HG03103 (cell line): ENCODE data around the gene GPD2.
"Not testable (repeated sequence)": the region's sequence is repeated elsewhere in the genome, so short reads cannot be mapped to it uniquely, and the experiment has no call there.

Experiments used
- ATAC-seq: cut with Tn5 transposase; IDR thresholded peaks from one replicate; pipeline ENCODE4 v1.9.1; 2021; ENCODE audit warnings: low read depth; ENCODE audit not compliant: unreplicated experiment

The GPD2 gene

DNA sequence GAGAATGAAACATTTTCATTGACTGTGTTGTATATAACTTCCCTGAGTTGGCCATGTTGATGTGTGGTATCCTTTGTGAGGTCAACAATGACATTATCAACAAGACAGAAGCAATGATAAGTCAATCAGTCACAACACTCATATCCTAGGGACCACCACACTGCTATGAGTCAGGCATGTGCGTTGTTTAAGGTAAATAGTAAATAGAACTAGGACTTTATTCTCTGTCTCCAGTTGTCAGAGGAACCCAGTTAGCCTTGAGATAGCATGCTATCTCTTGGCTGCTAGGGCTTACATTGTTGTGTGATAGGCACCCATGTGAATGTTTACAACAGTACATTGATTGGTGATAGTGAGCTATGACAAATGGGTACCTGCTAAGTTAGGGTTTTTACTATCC is 37.3 kb downstream of the GPD2 start:
- no peak for ATAC-seq

DNA sequence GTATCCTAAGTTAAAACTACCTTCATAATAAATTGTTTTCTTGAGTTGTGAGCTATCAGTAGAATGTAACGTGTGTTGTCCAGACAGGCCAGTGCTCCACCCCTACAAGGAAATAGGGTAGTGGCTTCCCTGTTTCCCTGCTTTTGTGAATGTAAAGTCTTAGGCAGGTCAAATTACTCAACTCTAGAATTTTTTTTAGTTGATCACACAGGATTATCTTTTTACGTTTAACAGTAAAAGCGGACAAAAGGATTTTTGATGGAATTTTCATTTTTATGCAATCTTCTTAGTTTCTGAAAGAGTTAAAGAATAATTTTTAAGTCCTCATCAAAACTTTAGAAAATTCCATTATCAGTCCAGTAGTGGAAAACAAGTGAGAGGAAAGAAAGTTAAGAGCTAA is 38.2 kb downstream of the GPD2 start:
- ATAC-seq, result no peak

DNA sequence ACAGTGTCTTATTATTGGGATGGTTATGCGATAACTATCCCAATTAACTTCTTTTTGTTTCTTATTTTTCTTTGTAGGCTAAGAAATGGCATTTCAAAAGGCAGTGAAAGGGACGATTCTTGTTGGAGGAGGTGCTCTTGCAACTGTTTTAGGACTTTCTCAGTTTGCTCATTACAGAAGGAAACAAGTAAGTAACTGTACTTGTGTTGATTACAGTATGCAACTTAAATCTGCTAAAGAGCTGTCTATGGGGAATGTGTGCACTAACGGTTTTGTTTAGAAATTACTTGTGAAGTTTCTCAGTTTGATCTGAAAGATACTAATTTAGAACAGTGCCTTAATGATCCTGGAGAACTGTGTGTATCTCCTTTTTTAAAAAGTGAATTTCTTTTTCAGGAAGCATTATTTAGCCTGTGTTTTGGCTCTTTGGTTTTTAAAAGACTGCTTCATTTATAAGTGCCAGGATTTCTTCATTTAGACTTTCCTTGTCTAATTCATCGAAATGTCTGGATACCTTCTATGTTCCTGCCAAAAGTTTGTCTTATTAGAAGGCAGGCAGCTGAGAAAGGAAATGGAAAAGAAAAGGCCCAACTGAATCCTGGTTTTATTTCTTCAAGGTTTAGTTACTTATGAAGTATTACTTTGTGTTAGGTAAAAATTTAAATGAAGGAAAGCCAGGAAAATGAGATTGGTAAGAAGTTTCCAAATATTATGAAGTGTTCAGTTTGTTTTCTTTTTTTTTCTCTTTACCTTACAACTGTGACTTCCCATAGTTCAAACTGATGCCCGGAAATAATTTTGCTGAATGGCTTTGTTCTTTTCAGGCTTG is 40.1 kb downstream of the GPD2 start:
- peak; percentile 41 for ATAC-seq

DNA sequence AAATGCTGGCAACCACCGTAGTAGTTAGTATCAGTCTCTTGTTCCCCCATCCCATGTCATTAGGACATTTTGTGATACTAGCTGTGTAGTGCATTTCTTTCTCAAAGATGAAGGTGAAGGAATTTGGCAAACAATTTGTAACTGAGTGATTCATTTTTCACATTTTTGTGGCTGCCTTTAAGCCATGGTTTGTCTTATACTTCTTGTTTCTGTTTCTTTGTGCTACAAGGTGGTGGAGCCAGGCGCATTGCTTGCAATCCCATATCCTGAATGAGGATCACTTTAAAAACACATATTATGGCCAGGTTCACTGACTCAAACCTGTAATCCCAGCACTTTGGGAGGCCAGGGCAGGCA is 40.6 kb downstream of the GPD2 start:
- ATAC-seq, result peak; percentile 65

DNA sequence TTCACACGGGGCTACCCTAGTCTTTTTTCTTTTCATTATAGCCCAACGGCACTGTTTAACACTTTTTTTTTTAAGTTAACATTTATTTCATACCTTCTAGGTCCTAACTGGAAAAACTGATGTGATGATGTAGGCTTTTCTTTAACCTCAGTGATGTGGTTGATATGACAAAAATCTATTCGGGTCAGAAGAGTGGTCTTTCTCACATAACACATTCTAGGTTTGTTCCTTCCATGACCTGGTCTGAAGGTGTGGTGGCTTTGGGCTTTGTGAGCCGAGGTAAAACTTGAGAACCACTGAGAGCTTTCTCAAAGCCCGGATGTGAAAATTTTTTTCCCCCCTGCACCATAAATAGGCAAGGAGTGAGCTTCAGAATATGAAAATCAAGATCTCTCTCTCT is 44.2 kb downstream of the GPD2 start:
- ATAC-seq, result no peak

DNA sequence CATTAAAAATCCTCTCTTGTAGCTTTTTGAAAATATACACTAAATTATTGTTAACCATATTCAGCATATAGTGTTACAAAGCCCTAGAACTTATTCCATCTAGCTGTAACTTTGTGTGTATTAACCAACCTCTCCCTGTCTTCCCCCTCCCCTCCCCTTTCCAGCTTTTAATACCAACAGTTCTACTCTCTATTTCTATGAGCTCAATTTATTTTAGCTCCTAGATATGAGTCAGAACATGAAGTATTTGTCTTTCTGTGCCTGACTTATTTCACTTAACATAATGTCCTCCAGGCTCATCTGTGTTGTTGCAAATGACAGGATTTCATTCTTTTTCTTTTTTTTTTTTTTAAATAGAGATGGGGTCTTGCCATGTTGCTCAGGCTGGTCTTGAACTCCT is 45.1 kb downstream of the GPD2 start:
- no peak for ATAC-seq

DNA sequence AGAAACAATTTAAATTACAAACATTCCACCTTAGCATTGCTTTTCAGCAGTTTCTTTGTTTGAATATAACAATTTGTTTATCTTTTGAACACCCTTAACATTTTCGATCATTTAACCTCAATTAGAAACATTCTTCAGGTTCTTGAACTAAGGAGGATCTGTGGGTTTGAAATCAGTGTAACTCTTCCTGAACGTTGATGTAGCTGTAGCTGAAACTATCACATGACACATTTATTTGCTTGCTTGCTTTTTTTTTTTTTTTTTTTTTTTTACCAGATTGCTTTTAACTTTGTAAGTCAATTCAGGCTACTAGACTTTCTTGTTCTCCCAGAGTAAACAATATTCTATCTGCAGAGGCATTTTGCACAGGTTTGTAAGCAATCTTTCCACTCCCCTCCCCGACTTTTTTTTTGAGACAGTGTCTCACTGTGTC is 47.6 kb downstream of the GPD2 start:
- ATAC-seq, result no peak

DNA sequence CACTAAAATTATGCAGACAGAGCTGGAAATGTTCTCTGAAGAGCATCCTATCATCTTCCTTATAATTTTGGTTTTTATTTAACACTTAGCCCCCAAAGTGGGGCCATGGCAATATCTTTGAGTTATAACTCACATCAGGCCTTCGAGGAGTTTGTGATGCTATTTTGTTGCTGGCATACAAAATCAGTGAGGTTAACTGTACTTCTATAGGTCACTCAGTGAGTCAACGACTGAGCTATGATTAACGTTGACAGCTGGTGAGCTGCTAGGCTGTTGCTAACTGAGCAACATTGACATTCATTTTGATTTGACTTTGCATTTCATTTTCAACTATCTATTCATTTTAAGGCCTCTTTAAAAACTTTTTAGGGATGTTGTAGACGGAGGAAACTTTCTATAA is 50.0 kb downstream of the GPD2 start:
- ATAC-seq, result no peak

DNA sequence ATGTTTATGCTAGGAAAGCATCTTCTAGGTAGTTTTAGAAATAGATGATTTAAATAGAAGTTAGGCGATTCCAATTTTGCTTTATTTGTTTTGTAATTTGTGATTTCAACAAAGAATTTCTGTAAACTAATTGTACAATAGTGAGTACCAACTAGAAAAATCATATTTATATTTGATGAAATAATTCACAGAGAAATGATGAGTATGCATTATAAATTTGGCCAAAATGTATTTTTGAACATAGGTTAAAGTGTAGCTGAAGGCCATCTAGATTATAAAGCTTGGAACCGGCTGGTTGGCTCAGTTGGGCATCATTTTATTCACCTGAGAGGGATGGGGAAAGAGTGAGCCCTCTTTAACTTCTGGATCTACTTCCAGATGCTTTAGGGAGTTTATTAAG is 50.4 kb downstream of the GPD2 start:
- no peak for ATAC-seq

DNA sequence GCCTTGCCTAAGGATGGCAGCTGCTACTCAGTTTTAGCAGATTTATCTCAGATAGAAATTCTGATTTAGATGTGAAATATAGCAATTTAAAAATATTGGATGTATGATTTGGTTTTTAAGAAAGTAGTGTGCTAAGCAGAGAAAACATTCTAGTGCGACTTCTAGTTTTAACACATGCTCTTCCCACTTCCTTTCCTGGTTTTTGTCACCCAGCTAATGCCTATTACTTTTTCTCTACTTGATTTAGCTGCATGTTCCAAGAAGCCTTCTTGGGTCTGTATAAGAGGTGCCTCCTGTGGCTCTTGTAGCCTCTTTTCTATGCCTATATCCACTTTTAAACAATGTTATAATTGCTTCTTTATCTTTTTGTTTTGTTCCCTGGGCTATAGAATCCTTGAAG is 53.0 kb downstream of the GPD2 start:
- no peak for ATAC-seq

DNA sequence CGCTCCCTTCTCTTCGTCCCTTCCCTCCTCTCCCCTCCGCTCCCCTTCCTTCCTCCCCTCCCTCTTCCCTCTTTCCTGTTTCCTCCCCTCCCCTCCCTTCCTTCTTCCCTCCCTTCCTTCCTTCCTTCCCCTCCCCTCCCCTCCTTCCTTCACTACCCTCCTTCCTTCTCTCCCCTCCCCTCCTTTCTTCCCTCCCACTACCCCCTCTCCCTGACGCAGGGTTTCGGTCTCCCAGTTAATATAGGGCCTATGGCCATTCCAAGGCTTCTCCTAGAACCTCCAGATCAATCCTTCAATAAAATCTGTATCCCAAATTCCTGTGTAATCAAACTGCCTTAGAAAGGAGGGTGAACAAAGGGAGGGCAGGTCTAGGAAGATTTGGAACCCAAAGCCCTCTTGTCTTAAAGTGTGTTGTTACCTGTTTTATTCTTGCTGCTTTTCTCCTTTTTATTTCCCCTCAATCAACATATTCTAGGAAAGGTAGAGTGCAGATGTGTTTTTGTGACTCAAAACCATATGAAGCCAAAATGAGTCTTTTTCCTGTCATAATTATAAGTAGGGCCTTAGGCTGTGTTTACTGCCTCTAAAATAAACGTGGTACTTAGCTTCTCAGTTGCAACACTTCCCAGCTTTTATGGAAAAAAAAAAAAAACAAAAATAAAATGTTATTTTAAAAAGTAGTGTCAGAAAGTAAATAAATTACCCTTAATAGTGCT is 53.7 kb downstream of the GPD2 start:
- no peak for ATAC-seq

DNA sequence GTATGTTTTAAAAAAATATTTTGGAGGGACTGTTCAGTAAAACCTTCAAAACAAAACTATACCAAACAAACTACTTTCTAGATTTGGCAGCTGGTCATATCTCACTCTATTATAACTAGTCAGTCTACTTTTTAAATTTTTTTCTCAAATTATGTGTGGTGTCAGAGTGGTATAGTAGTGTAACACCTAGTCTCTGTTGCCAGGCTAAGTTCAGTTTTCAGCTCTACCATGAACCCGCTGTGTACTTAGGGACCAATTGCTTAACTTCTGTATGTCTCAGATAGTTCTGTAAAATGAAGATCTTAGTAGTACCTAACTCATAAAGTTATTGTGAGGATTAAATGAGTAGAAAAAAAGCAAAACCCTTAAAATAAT is 54.3 kb downstream of the GPD2 start:
- ATAC-seq, result no peak

DNA sequence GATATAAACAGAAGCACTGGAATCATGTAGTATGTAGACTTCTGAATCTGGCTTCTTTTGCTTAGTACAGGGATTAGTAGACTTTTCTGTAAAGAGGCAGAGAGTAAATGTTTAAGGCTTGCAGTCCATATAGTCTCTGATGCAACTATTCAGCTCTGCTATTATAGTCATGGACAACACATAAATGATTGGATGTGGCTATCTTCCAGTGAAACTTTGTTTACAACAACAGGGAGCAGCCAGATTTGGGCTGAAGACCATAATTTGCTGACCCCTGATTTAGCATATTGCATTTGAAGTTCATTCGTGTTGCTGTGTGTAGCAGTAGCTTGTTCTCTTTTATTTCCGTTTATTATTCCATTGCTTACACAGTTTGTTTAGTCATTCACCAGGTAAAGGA is 55.0 kb downstream of the GPD2 start:
- no peak for ATAC-seq

DNA sequence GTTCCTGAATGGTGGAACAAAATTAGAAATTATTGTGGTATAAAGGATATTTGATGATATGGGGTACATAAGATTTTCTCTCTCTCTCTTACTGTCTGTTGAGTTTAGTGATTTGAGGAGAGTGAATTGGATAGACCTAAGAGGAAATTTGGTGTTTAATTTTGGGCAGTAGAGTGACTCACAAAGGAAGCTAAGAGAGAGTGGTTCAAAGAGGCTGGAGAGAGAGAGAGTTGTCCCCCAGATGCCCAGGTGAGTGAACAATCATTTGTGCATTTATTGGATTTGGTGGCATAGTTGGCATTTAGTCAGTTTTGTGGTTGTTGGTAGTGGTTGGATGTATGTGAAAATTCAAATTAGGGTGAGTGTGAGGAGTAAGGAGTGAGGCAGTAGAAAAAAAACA is 56.8 kb downstream of the GPD2 start:
- no peak for ATAC-seq

DNA sequence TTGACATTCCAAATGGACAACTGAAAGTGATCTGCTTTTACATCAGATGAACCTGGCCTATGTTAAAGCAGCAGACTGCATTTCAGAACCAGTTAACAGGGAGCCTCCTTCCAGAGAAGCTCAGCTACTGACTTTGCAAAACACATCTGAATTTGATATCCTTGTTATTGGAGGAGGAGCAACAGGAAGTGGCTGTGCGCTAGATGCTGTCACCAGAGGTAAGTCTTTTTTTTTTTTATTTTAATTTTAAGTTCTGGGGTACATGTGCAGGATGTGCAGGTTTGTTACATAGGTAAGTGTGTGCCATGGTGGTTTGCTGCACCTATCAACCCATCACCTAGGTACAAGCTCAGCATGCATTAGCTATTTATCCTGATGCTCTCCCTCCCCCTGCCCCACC is 59.8 kb downstream of the GPD2 start:
- not testable (repeated sequence) for ATAC-seq

DNA sequence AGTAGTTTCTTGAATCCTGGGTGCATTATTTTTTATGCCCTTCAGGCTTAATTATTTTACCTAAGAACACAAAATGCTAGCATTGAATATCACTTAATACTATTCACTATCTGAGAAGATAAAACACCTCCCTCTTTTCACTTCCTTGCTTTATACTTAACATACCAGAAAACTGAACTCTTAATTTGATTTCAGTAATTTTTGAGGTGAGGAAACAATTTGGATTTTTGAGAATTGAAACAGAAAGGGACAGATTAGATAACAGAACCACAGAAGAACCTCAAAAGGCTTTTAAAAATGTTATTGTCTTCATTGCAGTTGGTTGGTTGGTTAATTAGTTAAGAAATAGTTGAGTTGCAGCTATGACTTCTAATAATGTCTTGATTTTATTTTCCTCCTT is 69.5 kb downstream of the GPD2 start:
- ATAC-seq, result peak; percentile 50

DNA sequence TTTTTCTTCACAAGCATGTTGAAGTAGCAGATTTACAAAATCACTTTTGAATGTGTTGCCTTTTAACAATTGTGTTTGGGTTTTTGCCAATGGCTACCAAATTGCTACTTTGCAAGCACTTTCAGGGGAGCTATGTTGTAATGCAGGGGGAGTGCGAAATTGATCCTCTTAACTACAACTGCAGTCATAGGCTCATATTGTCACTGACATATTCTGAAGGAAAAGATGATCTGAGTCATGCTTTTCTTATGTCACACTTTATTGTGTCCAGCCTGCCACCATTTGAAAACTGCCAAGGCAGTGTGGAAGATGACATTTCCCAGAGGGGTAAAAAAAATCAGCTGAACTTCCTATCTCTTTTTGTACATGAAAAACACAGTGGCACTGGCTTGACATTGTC is 74.9 kb downstream of the GPD2 start:
- ATAC-seq, result no peak

DNA sequence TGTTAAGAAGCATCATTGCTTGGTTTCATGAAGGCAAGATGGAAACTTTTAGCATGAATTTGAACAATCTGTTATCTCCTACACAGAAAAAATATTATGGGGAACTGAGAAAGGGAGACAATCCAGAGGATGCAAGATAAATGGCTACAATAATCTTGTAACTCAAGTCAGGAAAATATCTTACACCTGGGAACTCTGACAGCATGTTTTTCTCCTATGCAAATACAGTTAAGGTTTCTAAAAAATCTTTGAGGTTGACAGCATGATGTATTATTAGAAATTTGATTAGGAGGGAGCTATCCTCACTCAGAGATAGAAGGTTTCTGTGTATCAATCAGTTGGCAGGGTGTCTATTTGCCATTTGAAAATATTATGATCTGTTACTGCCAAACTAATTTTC is 75.6 kb downstream of the GPD2 start:
- ATAC-seq, result no peak

DNA sequence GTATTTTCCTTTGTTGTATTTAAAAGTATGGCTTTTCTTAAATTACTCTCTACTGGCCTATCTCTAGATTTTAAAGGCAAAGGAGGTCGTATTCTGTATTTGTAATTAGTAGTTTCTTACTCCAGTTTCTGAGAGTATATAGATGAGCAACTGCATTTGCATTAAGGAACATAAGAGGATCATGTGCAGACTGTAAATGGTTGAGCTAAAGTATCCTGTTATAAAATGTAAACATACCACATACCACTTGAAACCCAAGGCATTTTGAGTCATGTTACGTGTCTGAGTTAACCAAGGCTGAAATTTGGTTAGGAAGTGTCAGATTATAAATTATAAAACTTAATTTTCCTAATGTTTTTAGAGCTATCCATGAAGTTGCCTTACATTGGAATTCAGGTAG is 76.3 kb downstream of the GPD2 start:
- ATAC-seq, result no peak

DNA sequence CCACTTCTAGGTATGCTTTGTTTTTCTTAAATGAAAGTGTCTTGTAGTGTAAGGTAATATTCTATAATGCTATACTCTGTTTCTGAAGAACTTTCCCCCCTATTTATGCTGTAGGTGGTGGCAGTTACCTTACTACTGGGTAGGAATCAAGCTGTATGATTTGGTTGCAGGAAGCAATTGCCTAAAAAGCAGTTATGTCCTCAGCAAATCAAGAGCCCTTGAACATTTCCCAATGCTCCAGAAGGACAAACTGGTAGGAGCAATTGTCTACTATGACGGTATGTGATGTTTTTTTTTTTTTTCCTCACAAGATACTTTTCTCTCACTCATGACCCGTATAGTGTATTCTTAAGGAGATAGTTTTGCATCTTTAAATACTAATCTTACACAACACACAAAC is 77.0 kb downstream of the GPD2 start:
- ATAC-seq, result no peak

DNA sequence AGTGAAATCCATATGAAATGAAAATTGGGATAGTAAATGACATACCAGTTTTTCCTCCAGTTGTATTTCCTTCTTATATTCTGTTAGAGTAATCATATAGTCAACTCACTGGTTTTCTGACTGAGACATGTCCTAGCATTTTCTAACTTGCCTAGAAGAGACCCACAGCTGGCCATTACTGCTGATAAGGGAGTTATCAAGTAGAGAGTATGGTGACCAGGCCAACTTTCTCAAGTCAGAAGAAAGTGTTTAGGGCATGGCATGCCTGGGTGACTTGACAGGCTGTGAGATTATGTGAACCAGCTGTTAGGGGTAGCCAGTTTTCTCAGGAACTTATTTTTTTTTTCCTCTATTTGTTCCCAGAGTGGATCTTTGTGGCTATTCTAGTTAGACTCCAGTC is 81.2 kb downstream of the GPD2 start:
- ATAC-seq, result no peak

DNA sequence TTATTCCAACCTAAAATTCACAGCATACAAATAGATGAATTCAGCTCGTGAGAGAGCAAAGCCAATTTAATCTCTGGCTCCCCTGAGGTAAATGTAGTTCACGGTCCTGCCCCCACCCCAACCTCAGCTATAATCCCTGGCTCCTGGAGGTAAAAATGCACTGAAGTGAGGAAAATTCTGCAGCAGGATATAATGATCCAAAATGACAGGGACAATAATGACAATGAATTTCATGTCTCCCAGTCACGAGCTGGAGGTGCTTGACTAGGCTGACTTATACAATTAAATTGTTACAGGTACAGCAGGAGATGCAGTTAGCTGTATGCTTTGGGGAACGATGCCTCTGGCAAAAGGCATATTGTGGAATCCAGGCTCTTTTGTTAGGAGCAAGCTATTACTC is 82.0 kb downstream of the GPD2 start:
- no peak for ATAC-seq
